HepG2 (cell line): ENCODE results near the gene CTDSP1. TPM values are rescaled to one million over a fixed set of nuclear protein-coding genes. Genes with fewer than 3 reads are reported as not detected.

ENCODE experiments used
- ARID5B ChIP-seq: IDR thresholded peaks from 2 replicates; pipeline ENCODE4 v1.4.0; 2020; ENCODE audit warnings: mild to moderate bottlenecking, missing genetic modification reagents
- CTCF ChIP-seq: sonication (generic); formaldehyde crosslinking; IDR thresholded peaks from 2 replicates; pipeline ENCODE4 v1.5.0; 2020; ENCODE audit warnings: mild to moderate bottlenecking, missing genetic modification reagents, moderate library complexity
- ESRRA ChIP-seq: sonication (generic); formaldehyde crosslinking; IDR thresholded peaks from 2 replicates; pipeline ENCODE4 v1.5.1; 2020; ENCODE audit warnings: mild to moderate bottlenecking, low read depth, missing genetic modification reagents
- KDM3A ChIP-seq: IDR thresholded peaks from 2 replicates; pipeline ENCODE4 v1.6.1; 2018; ENCODE audit warnings: low read depth, missing compliant biosample characterization
- MAZ ChIP-seq, 2 experiments: sonication (generic) in 1 of 2; formaldehyde crosslinking in 1 of 2; IDR thresholded peaks; 2 replicates each; pipeline versions ENCODE4 v1.5.0 to v1.6.1; 2012 to 2020; ENCODE audit warnings: low read depth in 2 of 2, mild to moderate bottlenecking in 2 of 2, borderline replicate concordance in 1 of 2, improper control_type of control experiment in 1 of 2, low read length in 1 of 2, missing genetic modification reagents in 1 of 2, moderate library complexity in 1 of 2
- MIER3 ChIP-seq: IDR thresholded peaks from 2 replicates; pipeline ENCODE4 v1.6.1; 2016; ENCODE audit warnings: missing compliant biosample characterization, borderline replicate concordance
- MTF2 ChIP-seq: sonication (generic); formaldehyde crosslinking; IDR thresholded peaks from 2 replicates; pipeline ENCODE4 v1.5.0; 2020; ENCODE audit warnings: missing genetic modification reagents, borderline replicate concordance
- NONO ChIP-seq, 2 experiments: fragments of 450-650 bp in 1 of 2; sonication (generic) in 1 of 2; formaldehyde crosslinking in 1 of 2; IDR thresholded peaks in 1 of 2; conservative IDR thresholded peaks in 1 of 2; 2 replicates each; pipeline versions ENCODE4 v1.6.1 to v1.8.0; 2017 to 2022; ENCODE audit warnings: mild to moderate bottlenecking in 1 of 2, missing genetic modification reagents in 1 of 2, moderate library complexity in 1 of 2
- PHF5A ChIP-seq: IDR thresholded peaks from one replicate; pipeline ENCODE4 v1.6.1; 2018; ENCODE audit warnings: low read depth, missing genetic modification reagents; ENCODE audit not compliant: unreplicated experiment
- SAFB2 ChIP-seq: sonication (generic); formaldehyde crosslinking; IDR thresholded peaks from 2 replicates; pipeline ENCODE4 v1.5.1; 2020; ENCODE audit warnings: missing genetic modification reagents, low read depth, mild to moderate bottlenecking, borderline replicate concordance
- SP2 ChIP-seq: sonication (generic); formaldehyde crosslinking; IDR thresholded peaks from 2 replicates; pipeline ENCODE4 v1.5.1; 2020; ENCODE audit warnings: mild to moderate bottlenecking, missing genetic modification reagents
- TFDP1 ChIP-seq: IDR thresholded peaks from 2 replicates; pipeline ENCODE4 v1.6.1; 2016; ENCODE audit warnings: missing compliant biosample characterization, missing genetic modification reagents, borderline replicate concordance
- ZC3H13 ChIP-seq: sonication (generic); formaldehyde crosslinking; IDR thresholded peaks from 2 replicates; pipeline ENCODE4 v1.8.1; 2023; ENCODE audit warnings: mild to moderate bottlenecking, missing genetic modification reagents, moderate library complexity
- ZNF441 ChIP-seq: sonication (generic); formaldehyde crosslinking; IDR thresholded peaks from 2 replicates; pipeline ENCODE4 v1.7.0; 2021; ENCODE audit warnings: missing genetic modification reagents, borderline replicate concordance
- ZNF460 ChIP-seq: sonication (generic); formaldehyde crosslinking; IDR thresholded peaks from 2 replicates; pipeline ENCODE4 v1.5.1; 2020; ENCODE audit warnings: missing genetic modification reagents, mild to moderate bottlenecking, borderline replicate concordance
- ZNF550 ChIP-seq: sonication (generic); formaldehyde crosslinking; IDR thresholded peaks from 2 replicates; pipeline ENCODE4 v1.4.0; 2020; ENCODE audit warnings: mild to moderate bottlenecking, missing genetic modification reagents, borderline replicate concordance
- ZNF746 ChIP-seq: sonication (generic); formaldehyde crosslinking; IDR thresholded peaks from 2 replicates; pipeline ENCODE4 v1.8.0; 2022; ENCODE audit warnings: mild to moderate bottlenecking, missing genetic modification reagents
- ZNF772 ChIP-seq: sonication (generic); formaldehyde crosslinking; IDR thresholded peaks from 2 replicates; pipeline ENCODE4 v1.5.0; 2020; ENCODE audit warnings: mild to moderate bottlenecking, missing genetic modification reagents
- polyA plus RNA-seq, 8 experiments: library from polyadenylated mRNA; depleted of rRNA in 3 of 8; stranded (reverse) in 7 of 8; unstranded in 1 of 8; fragments of >200 nt; fragmentation: Illumina TruSeq in 4 of 8; extraction: Trizol in 4 of 8; gene quantifications; 2 replicates each; pipeline versions ENCODE4 v1.2.1 to v1.2.3, GENCODE V29; 2011 to 2016; ENCODE audit warnings: low read depth in 4 of 8, missing spikeins in 1 of 8, mixed read lengths in 1 of 8; ENCODE audit not compliant: insufficient read depth in 1 of 8
- total RNA-seq, 5 experiments: library from RNA; depleted of rRNA; stranded (reverse); fragments of >200 nt; fragmentation: Illumina TruSeq; extraction: Trizol; gene quantifications; 2 replicates each; pipeline ENCODE4 v1.2.3, GENCODE V29; 2016; ENCODE audit warnings: low read depth in 1 of 5
- TF ChIP-seq, protein P1 (sequence below): sonication (generic); formaldehyde crosslinking; IDR thresholded peaks from 2 replicates; pipeline ENCODE4 v1.4.0; 2020; ENCODE audit warnings: low read depth, mild to moderate bottlenecking, missing genetic modification reagents

CTDSP1 gene
- total and polyA plus RNA-seq, 2 of the 13 experiments (the other 11 are each of a cell fraction or from before 2014, with no cell fraction given) = 91.0 to 268 TPM

DNA sequence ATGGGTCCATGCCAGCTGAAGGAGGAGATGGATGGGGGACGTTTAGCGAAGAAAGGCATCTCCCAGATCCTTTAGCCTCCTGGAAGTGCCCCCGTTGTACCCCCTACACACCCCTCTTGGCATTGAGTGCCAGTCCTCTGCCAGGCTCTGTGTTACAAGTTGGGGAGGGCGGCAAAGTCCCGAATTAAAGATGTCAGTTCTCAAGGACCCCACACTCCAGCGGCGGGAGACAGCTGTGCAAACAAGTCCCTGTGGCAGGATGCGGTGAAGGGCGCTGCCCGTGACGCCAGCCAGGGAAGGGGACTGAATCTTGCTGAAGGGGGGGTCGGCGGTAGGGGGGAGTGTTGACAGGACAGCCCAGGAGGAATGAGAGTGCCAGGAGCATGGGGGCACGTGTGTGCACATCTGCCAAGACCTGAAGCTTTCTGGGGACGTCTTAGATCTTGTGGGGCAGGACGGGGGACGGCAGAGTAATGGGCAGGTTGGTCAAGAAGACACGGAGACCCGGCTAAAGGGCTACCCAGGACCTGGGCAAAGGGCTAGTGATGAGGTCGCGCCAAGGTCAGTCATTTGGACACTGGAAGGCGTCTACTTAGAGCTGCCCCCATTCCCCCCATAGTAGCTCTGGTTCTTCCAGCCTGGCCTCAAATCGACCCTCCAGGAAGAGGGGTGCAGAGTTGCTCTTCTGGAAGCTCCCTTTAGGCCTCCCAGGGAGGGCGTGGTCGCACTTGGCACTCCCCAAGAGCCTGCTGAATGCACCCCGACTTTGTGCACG lies 2.8 kb upstream of the CTDSP1 start (continued):
- TF ChIP-seq KDM3A (CRISPR knock-in tag) (no peak), NONO (IDR thresholded peaks at IDR 0.05) (no peak), NONO (CRISPR knock-in tag; conservative IDR thresholded peaks at IDR 0.05) (no peak), MAZ (IDR thresholded peaks at IDR 0.05; ENCODE audit: borderline replicate concordance, low read depth, low read length) (0 out of 2 replicates have a peak, but pooled peaks have one; percentile 23), MAZ (CRISPR knock-in tag; IDR thresholded peaks at IDR 0.05; ENCODE audit: low read depth) (no peak), TFDP1 (CRISPR knock-in tag) (peak; percentile 37), PHF5A (CRISPR knock-in tag) (no peak), ZC3H13 (CRISPR knock-in tag) (peak; percentile 92; the same call in 1 of the 2 replicates), MIER3 (CRISPR knock-in tag) (0 out of 2 replicates have a peak, but pooled peaks have one; percentile 23), ZNF746 (CRISPR knock-in tag) (peak; percentile 9; the same call in 1 of the 2 replicates), ESRRA (CRISPR knock-in tag) (peak; percentile 43; the same call in 1 of the 2 replicates), CTCF (CRISPR knock-in tag) (peak; percentile 13; the same call in 1 of the 2 replicates), ZNF441 (peak; percentile 14; the same call in 1 of the 2 replicates), MTF2 (peak; percentile 71; the same call in 1 of the 2 replicates), SAFB2 (CRISPR knock-in tag) (no peak; the same call in none of the 2 replicates), ARID5B (CRISPR knock-in tag) (peak; percentile 53; the same call in 1 of the 2 replicates), ZNF550 (CRISPR knock-in tag) (no peak), ZNF460 (CRISPR knock-in tag) (no peak), ZNF772 (CRISPR knock-in tag) (peak; percentile 27), SP2 (no peak; the same call in 1 of the 2 replicates)
- TF ChIP-seq, protein P1, sequence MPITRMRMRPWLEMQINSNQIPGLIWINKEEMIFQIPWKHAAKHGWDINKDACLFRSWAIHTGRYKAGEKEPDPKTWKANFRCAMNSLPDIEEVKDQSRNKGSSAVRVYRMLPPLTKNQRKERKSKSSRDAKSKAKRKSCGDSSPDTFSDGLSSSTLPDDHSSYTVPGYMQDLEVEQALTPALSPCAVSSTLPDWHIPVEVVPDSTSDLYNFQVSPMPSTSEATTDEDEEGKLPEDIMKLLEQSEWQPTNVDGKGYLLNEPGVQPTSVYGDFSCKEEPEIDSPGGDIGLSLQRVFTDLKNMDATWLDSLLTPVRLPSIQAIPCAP (CRISPR knock-in tag) = 0 out of 2 replicates have a peak, but pooled peaks have one; percentile 34
